Urinary bladder (tissue), 4 donors: ENCODE measurements around the gene PDE4D. TPM values are rescaled to one million over a fixed set of nuclear protein-coding genes. Genes with fewer than 3 reads are reported as not detected.

Source experiments
- DNase-seq: peaks from one replicate; pipeline ENCODE4 v3.0.0-alpha.2; 2015; ENCODE audit errors: extremely low spot score
- H3K27ac ChIP-seq: one replicate; pipeline ENCODE4 v1.5.1; 2013; ENCODE audit warnings: low read depth, mild to moderate bottlenecking, moderate library complexity
- H3K36me3 ChIP-seq: one replicate; pipeline ENCODE4 v1.6.1; 2013; ENCODE audit warnings: mild to moderate bottlenecking, moderate library complexity; ENCODE audit not compliant: insufficient read depth
- H3K4me1 ChIP-seq: one replicate; pipeline ENCODE4 v1.6.1; 2013; ENCODE audit warnings: mild to moderate bottlenecking, moderate library complexity; ENCODE audit not compliant: insufficient read depth
- H3K4me3 ChIP-seq: one replicate; pipeline ENCODE4 v1.5.1; 2013; ENCODE audit warnings: low read depth, low read length
- WGBS: extraction: QIAGEN DNeasy Blood & Tissue Kit; methylation state at CpG from one replicate; pipeline ENCODE4 v1.1.7; 2013; 5-methylcytosine and 5-hydroxymethylcytosine counted together
- polyA plus RNA-seq: library from polyadenylated mRNA; stranded (reverse); fragments of 200-250 nt; gene quantifications from one replicate; pipeline ENCODE4 v1.2.3, GENCODE V29; 2013
- total RNA-seq: library from RNA; depleted of rRNA; stranded (reverse); fragments of >200 nt; gene quantifications from one replicate; pipeline ENCODE4 v1.2.3, GENCODE V29; 2014
- donor health status: healthy with polysubstance abuse.
- donor health status: healthy.

The PDE4D gene
- total and polyA plus RNA-seq, 2 donors = 27.3 to 253 TPM

DNA sequence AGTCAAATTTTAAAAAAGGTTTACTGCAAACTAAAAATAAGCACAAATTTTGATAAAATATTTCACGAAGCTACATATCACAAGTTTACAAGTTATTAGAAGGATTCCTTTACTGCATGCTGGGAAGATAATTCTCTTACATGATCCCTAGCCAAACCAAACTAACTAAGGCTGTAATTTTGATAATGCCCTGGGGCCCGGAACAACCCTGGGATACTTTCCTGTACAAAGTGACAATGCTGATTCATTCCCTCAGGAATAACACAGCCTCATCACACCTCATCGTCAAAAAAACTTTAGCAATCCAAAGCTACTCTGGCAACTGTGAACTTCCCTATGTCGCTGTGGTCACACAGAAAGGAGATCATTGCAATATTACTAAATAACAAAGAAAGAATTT is 907.8 kb downstream of the PDE4D start:
- DNase-seq = no peak
- Histone ChIP-seq H3K36me3 (peaks cover 2% of the 10 kb centered on the region), H3K4me1 (no peaks in the 10 kb centered on the region), H3K27ac (no peak overlapping the region), H3K4me3 (no peak overlapping the region)
- WGBS = 47% methylated on average over 4 of the region's 4 CpGs

DNA sequence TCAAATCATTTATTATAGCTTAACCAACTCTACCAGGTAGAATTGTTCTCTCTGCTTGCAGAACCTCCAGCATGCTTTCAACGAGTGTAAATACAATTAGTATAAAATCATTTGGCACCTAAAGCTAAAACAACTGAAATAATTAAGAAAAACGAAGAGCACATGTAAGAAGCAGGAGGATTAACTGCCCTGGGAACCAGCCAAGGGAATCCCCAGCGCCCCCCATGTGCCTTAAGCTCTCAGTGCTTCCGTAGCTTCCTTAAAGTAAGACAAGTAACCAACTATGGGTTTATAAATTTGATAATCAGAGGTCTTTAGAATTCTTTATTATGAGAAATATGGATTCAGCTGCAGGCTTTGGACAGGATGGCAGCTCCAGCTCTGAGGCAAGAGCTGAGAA is 908.2 kb downstream of the PDE4D start:
- H3K27ac ChIP-seq = no peak overlapping the region
- no peak overlapping the region for H3K4me3 ChIP-seq
- no peaks in the 10 kb centered on the region for H3K4me1 ChIP-seq
- WGBS = 68% methylated on average over 4 of the region's 4 CpGs
- H3K36me3 ChIP-seq = peaks cover 2% of the 10 kb centered on the region
- no peak for DNase-seq

GRCh38 chr5:58983526-58984452 is 909.7 kb downstream of the PDE4D start:
- Histone ChIP-seq H3K36me3 (no peaks in the 10 kb centered on the region), H3K27ac (no peak overlapping the region), H3K4me3 (no peak overlapping the region), H3K4me1 (no peaks in the 10 kb centered on the region)
- no peak for DNase-seq

GRCh38 chr5:58980890-58981289 is 912.6 kb downstream of the PDE4D start:
- Histone ChIP-seq H3K36me3 (no peaks in the 10 kb centered on the region), H3K4me3 (no peak overlapping the region), H3K27ac (no peak overlapping the region), H3K4me1 (no peaks in the 10 kb centered on the region)
- no peak for DNase-seq
- 97% methylated on average over 2 of the region's 2 CpGs for WGBS

GRCh38 chr5:58979090-58979489 is 914.4 kb downstream of the PDE4D start:
- no peak overlapping the region for H3K4me3 ChIP-seq
- H3K27ac ChIP-seq = no peak overlapping the region
- H3K36me3 ChIP-seq = peaks cover 3% of the 10 kb centered on the region
- H3K4me1 ChIP-seq = no peaks in the 10 kb centered on the region
- DNase-seq = no peak

- no peak overlapping the region for H3K4me3 ChIP-seq
- H3K4me1 ChIP-seq = no peaks in the 10 kb centered on the region
- DNase-seq = no peak
- peaks cover 5% of the 10 kb centered on the region for H3K36me3 ChIP-seq
- H3K27ac ChIP-seq = no peak overlapping the region
- 95% methylated on average over 5 of the region's 5 CpGs for WGBS
These were observed 918.9 kb downstream of the PDE4D start for GRCh38 chr5:58974601-58975000.

DNA sequence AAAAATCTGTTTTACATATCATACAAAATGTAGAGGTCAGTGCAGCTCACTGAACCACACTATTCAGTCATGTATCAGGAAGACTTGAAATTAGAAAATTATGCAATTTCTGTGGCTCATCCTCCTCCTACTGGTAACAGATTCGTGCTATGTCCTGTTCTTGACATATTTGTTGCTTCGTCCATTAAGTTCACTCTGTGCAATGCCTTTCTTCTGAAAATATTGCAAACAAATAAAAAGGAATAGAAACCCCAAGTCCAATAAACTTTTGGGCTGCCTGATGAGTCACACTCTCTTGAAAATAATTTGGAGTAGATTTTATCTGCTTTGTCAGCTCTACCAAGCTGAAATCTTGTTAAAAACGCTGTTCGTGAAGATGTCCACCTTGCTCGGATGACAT is 919.4 kb downstream of the PDE4D start:
- H3K27ac ChIP-seq = no peak overlapping the region
- no peak for DNase-seq
- H3K4me3 ChIP-seq = no peak overlapping the region
- WGBS = 77% methylated on average over 5 of the region's 5 CpGs
- peaks cover 5% of the 10 kb centered on the region for H3K36me3 ChIP-seq
- no peaks in the 10 kb centered on the region for H3K4me1 ChIP-seq

- DNase-seq = no peak
- Histone ChIP-seq H3K36me3 (peaks cover 5% of the 10 kb centered on the region), H3K4me3 (no peak overlapping the region), H3K4me1 (no peaks in the 10 kb centered on the region), H3K27ac (no peak overlapping the region)
- 20% methylated on average over 1 of the region's 1 CpG for WGBS
These were observed 921.2 kb downstream of the PDE4D start for GRCh38 chr5:58972301-58972700.

GRCh38 chr5:58970766-58971165 is 922.8 kb downstream of the PDE4D start:
- no peak overlapping the region for H3K4me3 ChIP-seq
- DNase-seq = no peak
- WGBS = 38% methylated on average over 2 of the region's 2 CpGs
- H3K4me1 ChIP-seq = no peaks in the 10 kb centered on the region
- peaks cover 5% of the 10 kb centered on the region for H3K36me3 ChIP-seq
- H3K27ac ChIP-seq = no peak overlapping the region

GRCh38 chr5:58969795-58970194 is 923.7 kb downstream of the PDE4D start:
- Histone ChIP-seq H3K4me3 (no peak overlapping the region), H3K4me1 (no peaks in the 10 kb centered on the region), H3K27ac (no peak overlapping the region), H3K36me3 (peaks cover 5% of the 10 kb centered on the region)
- DNase-seq = no peak
- 84% methylated on average over 2 of the region's 2 CpGs for WGBS

DNA sequence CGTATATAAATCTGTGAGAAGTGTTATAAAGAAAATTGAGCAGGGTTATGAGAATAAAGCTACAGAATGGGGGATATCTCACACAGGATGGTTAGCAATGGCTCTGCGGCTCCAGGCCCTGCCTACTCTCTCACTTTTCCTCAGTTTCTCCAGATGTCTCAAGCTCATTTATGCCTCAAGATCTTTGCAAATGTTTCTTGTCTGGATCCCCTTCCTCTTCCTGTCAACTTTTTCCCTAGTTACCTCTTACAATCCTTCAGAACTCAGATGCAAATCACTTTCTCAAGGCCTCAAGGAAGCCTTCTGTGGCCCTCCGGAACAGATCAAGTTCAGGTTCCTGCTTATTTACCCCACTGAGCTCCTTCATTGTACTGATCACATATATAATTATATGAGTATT is 924.3 kb downstream of the PDE4D start:
- Histone ChIP-seq H3K4me1 (no peaks in the 10 kb centered on the region), H3K36me3 (peaks cover 3% of the 10 kb centered on the region), H3K4me3 (no peak overlapping the region), H3K27ac (no peak overlapping the region)
- 80% methylated on average over 3 of the region's 3 CpGs for WGBS
- no peak for DNase-seq

- H3K4me1 ChIP-seq = no peaks in the 10 kb centered on the region
- WGBS = 92% methylated on average over 3 of the region's 3 CpGs
- H3K4me3 ChIP-seq = no peak overlapping the region
- no peak for DNase-seq
- H3K27ac ChIP-seq = no peak overlapping the region
- no peaks in the 10 kb centered on the region for H3K36me3 ChIP-seq
These were observed 925.2 kb downstream of the PDE4D start for GRCh38 chr5:58968350-58968749.

DNA sequence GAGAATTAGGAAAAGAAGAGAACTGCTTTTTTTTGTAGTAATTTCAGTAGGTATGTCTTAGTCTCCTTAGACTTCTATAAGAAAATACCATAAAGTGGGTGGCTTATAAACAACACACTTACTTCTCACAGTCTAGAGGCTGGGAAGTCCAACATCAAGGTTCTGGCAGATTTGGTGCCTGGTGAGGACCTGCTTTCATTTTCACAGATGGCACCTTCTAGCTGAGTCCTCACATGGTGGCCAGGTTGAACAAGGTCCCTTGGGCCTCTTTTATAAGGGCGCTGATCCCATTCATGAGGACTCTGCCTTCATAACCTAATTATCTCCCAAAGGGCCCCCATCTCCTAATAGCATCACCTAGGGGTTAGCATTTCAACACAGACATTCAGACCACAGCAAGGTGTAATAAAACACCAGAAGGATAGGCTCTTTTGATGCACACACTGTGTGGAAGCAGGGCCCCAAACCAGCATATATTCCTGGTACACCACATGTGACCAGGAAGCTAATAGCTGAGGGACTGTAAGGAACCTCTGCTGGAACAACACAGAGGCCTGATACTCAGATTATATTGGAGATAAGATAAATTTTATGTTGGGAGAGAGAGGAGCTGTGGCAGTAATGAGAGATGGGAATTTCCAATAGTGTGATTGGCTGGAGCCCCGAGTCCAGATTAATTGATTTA is 925.8 kb downstream of the PDE4D start:
- WGBS = over 99% methylated on average over 2 of the region's 2 CpGs

More for the DNA sequence above, 925.8 kb downstream of the PDE4D start:
- DNase-seq = no peak
- no peaks in the 10 kb centered on the region for H3K4me1 ChIP-seq
- no peak overlapping the region for H3K27ac ChIP-seq
- no peaks in the 10 kb centered on the region for H3K36me3 ChIP-seq
- H3K4me3 ChIP-seq = no peak overlapping the region
